ENCODE measurements around the gene SPAG16.

Gene SPAG16

GRCh38 chr2:213284105-213285090 lies at the start of gene SPAG16:
SPAG16 (plus strand) TSS chr2:213284464.
- DNase-seq (ENCODE audit: low spot score), result peak; percentile 99

- no peak for DNase-seq (ENCODE audit: low spot score)
Observed at GRCh38 chr2:213234641-213235040, 49.6 kb upstream of the SPAG16 start.

- no peak for DNase-seq (ENCODE audit: low spot score)
Observed at GRCh38 chr2:213235741-213236140, 48.5 kb upstream of the SPAG16 start.

- DNase-seq (ENCODE audit: low spot score), result no peak
Observed at GRCh38 chr2:213237251-213237650, 47.0 kb upstream of the SPAG16 start.

GRCh38 chr2:213237787-213238186 lies 46.5 kb upstream of the SPAG16 start:
- no peak for DNase-seq (ENCODE audit: low spot score)

GRCh38 chr2:213238753-213239495 lies 45.3 kb upstream of the SPAG16 start:
- peak; percentile 74 for DNase-seq (ENCODE audit: low spot score)

GRCh38 chr2:213241817-213242216 lies 42.4 kb upstream of the SPAG16 start:
- no peak for DNase-seq (ENCODE audit: low spot score)

- no peak for DNase-seq (ENCODE audit: low spot score)
Observed at GRCh38 chr2:213242653-213243052, 41.6 kb upstream of the SPAG16 start.

- no peak for DNase-seq (ENCODE audit: low spot score)
Observed at GRCh38 chr2:213243189-213244044, 40.8 kb upstream of the SPAG16 start.

- peak; percentile 27 for DNase-seq (ENCODE audit: low spot score)
Observed at GRCh38 chr2:213246497-213247281, 37.6 kb upstream of the SPAG16 start.

GRCh38 chr2:213247566-213247965 lies 36.7 kb upstream of the SPAG16 start:
- no peak for DNase-seq (ENCODE audit: low spot score)

GRCh38 chr2:213248637-213249036 lies 35.6 kb upstream of the SPAG16 start:
- DNase-seq (ENCODE audit: low spot score), result no peak

- DNase-seq (ENCODE audit: low spot score), result no peak
Observed at GRCh38 chr2:213249502-213249901, 34.8 kb upstream of the SPAG16 start.

- peak; percentile 61 for DNase-seq (ENCODE audit: low spot score)
Observed at GRCh38 chr2:213251618-213252017, 32.6 kb upstream of the SPAG16 start.

- DNase-seq (ENCODE audit: low spot score), result no peak
Observed at GRCh38 chr2:213252206-213252605, 32.1 kb upstream of the SPAG16 start.

- no peak for DNase-seq (ENCODE audit: low spot score)
Observed at GRCh38 chr2:213253162-213253561, 31.1 kb upstream of the SPAG16 start.

GRCh38 chr2:213259266-213259665 lies 25.0 kb upstream of the SPAG16 start:
- DNase-seq (ENCODE audit: low spot score), result no peak

GRCh38 chr2:213261237-213261636 lies 23.0 kb upstream of the SPAG16 start:
- no peak for DNase-seq (ENCODE audit: low spot score)

- DNase-seq (ENCODE audit: low spot score), result no peak
Observed at GRCh38 chr2:213261715-213262114, 22.5 kb upstream of the SPAG16 start.

GRCh38 chr2:213265679-213266078 lies 18.6 kb upstream of the SPAG16 start:
- no peak for DNase-seq (ENCODE audit: low spot score)

- DNase-seq (ENCODE audit: low spot score), result no peak
Observed at GRCh38 chr2:213266421-213266820, 17.8 kb upstream of the SPAG16 start.

Data from GM03348 (cell line).